Smooth muscle cell (in vitro differentiated cells): Measurements from ENCODE around the gene WNT7B. TPM values are rescaled to one million over a fixed set of nuclear protein-coding genes. Genes with fewer than 3 reads are reported as not detected.

ENCODE experiments used
- DNase-seq: peaks from one replicate; lab custom pipeline; 2025; ENCODE audit not compliant: unreplicated experiment; lab: John Stamatoyannopoulos, UW
- H2AFZ ChIP-seq: fragments of 200-600 bp; sonication (generic); 2 replicates; pipeline ENCODE4 v1.6.0; 2016; ENCODE audit warnings: antibody characterized with exemption, low read depth, mild to moderate bottlenecking
- H3F3A ChIP-seq: fragments of 200-600 bp; sonication (generic); 2 replicates; pipeline ENCODE4 v1.6.0; 2017; ENCODE audit warnings: antibody characterized with exemption, low read depth
- H3K27ac ChIP-seq: fragments of 200-600 bp; sonication (generic); 2 replicates; pipeline ENCODE4 v1.5.1; 2016; ENCODE audit warnings: low read depth, mild to moderate bottlenecking
- H3K27me3 ChIP-seq: fragments of 200-600 bp; sonication (generic); 2 replicates; pipeline ENCODE4 v1.6.1; 2016; ENCODE audit warnings: low read depth, mild to moderate bottlenecking
- H3K36me3 ChIP-seq: fragments of 200-600 bp; sonication (generic); 2 replicates; pipeline ENCODE4 v1.5.1; 2016; ENCODE audit warnings: low read depth
- H3K4me1 ChIP-seq: fragments of 200-600 bp; sonication (generic); 2 replicates; pipeline ENCODE4 v1.5.1; 2016; ENCODE audit warnings: low read depth
- H3K4me2 ChIP-seq: fragments of 200-600 bp; sonication (generic); 2 replicates; pipeline ENCODE4 v1.6.0; 2016; ENCODE audit warnings: mild to moderate bottlenecking
- H3K4me3 ChIP-seq: fragments of 200-600 bp; sonication (generic); 2 replicates; pipeline ENCODE4 v1.5.1; 2016; ENCODE audit warnings: mild to moderate bottlenecking
- H3K79me2 ChIP-seq: fragments of 200-600 bp; sonication (generic); 2 replicates; pipeline ENCODE4 v1.6.0; 2016; ENCODE audit warnings: low read depth, mild to moderate bottlenecking
- H3K9ac ChIP-seq: fragments of 200-600 bp; sonication (generic); 2 replicates; pipeline ENCODE4 v1.6.0; 2016; ENCODE audit warnings: low read depth
- H3K9me3 ChIP-seq: fragments of 200-600 bp; sonication (generic); replicated peaks from 2 replicates; pipeline ENCODE4 v1.5.1; 2016; ENCODE audit warnings: low read depth
- H4K20me1 ChIP-seq: fragments of 200-600 bp; sonication (generic); 2 replicates; pipeline ENCODE4 v1.6.0; 2016; ENCODE audit warnings: low read depth
- WGBS: methylation state at CpG from one replicate; pipeline ENCODE4 v1.1.7; 2016; ENCODE audit warnings: low lambda C conversion rate; 5-methylcytosine and 5-hydroxymethylcytosine counted together
- polyA plus RNA-seq: library from polyadenylated mRNA; unstranded; fragments of >200 nt; fragmentation: Nextera tagmentation; extraction: Ambion mirVana; gene quantifications from 2 replicates; pipeline ENCODE4 v1.2.1, GENCODE V29; 2016
- total RNA-seq: library from RNA; depleted of rRNA; stranded (reverse); fragments of >200 nt; gene quantifications from 2 replicates; pipeline ENCODE4 v1.2.3, GENCODE V29; 2014
- TF ChIP-seq, protein P1 (sequence below): fragments of 200-600 bp; sonication (generic); IDR thresholded peaks from 2 replicates; pipeline ENCODE4 v1.5.1; 2017; ENCODE audit warnings: borderline replicate concordance, mild to moderate bottlenecking, antibody characterized with exemption; ENCODE audit not compliant: insufficient read depth, poor library complexity, severe bottlenecking

The WNT7B gene
- total and polyA plus RNA-seq, 2 experiments from 2014 or later, result 0.69 to 1.6 TPM

DNA sequence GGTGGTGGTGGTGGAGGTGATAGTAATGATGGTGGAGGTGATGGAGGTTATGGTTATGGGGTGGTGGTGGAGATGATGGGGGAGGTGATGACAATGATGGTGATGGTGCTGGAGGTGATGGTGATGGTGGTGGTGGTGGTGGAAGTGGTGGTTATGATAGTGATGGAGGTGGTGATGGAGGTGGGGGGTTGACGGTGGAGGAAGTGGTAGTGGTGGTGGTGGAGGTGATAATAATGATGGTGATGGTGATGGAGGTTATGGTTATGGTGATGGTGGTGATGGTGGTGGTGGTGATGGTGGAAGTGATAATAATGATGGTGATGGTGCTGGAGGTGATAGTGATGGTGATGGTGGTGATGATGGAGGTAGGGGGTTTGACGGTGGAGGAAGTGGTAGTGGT is 16.9 kb upstream of the WNT7B start:
- no peak overlapping the region for H3K4me3 ChIP-seq
- H4K20me1 ChIP-seq, result no peaks in the 10 kb centered on the region
- no peak overlapping the region for H3K9ac ChIP-seq
- no peaks in the 10 kb centered on the region for H3K27me3 ChIP-seq
- H3K36me3 ChIP-seq, result no peaks in the 10 kb centered on the region
- 94% methylated on average over 2 of the region's 2 CpGs for WGBS
- TF ChIP-seq, protein P1, sequence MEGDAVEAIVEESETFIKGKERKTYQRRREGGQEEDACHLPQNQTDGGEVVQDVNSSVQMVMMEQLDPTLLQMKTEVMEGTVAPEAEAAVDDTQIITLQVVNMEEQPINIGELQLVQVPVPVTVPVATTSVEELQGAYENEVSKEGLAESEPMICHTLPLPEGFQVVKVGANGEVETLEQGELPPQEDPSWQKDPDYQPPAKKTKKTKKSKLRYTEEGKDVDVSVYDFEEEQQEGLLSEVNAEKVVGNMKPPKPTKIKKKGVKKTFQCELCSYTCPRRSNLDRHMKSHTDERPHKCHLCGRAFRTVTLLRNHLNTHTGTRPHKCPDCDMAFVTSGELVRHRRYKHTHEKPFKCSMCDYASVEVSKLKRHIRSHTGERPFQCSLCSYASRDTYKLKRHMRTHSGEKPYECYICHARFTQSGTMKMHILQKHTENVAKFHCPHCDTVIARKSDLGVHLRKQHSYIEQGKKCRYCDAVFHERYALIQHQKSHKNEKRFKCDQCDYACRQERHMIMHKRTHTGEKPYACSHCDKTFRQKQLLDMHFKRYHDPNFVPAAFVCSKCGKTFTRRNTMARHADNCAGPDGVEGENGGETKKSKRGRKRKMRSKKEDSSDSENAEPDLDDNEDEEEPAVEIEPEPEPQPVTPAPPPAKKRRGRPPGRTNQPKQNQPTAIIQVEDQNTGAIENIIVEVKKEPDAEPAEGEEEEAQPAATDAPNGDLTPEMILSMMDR, result no peak
- H3K4me1 ChIP-seq, result no peaks in the 10 kb centered on the region
- no peaks in the 10 kb centered on the region for H3K79me2 ChIP-seq
- H3F3A ChIP-seq, result no peaks in the 10 kb centered on the region
- no peak overlapping the region for H2AFZ ChIP-seq
- no peaks in the 10 kb centered on the region for H3K9me3 ChIP-seq
- no peak overlapping the region for H3K27ac ChIP-seq
- H3K4me2 ChIP-seq, result no peak overlapping the region
- DNase-seq, result no peak

DNA sequence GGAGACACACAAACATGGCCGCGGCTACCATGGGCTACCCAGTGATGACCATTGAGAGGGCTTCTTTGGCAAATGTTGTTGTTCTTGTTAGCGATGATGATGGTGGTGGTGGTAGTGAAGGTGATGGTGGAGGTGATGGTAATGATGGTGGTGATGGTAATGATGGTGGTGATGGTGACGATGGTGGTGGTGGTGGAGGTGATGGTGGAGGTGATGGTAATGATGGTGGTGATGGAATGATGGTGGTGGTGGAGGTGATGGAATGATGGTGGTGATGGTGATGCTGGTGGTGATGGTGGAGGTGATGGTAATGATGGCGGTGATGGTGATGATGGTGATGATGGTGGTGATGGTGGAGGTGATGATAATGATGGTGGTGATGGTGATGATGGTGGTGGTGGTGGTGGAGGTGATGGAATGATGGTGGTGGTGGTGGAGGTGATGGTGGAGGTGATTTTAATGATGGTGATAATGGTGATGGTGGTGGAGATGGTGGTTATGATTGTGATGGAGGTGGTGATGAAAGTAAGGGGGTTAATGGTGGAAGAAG is 16.3 kb upstream of the WNT7B start:
- DNase-seq, result no peak
- no peaks in the 10 kb centered on the region for H3K79me2 ChIP-seq

DNA sequence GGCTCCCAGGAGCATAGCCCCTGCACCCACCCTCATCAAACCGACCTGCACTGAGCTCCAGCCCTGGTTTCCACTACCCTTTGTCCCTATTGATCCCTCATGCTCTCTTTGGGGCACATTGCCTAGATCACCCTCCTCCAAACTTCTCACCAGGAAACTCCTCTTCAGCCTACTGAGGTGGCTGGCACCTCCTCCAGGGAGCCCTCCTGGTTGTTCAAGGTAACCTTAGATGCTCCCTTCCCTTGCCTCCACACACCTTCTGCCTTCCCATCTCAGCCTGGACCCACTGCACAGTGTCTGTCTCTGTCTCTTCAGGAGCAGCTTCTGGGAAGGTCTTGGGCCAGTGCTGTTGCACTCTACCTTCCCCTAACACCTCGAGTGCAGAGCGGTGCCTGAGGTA is 15.8 kb upstream of the WNT7B start:
- TF ChIP-seq, protein P1, result no peak
- Histone ChIP-seq H3K4me2 (no peak overlapping the region), H3K4me1 (no peaks in the 10 kb centered on the region), H2AFZ (no peak overlapping the region), H3K36me3 (no peaks in the 10 kb centered on the region), H3K4me3 (no peak overlapping the region), H3K27ac (no peak overlapping the region), H3K79me2 (no peaks in the 10 kb centered on the region), H4K20me1 (no peaks in the 10 kb centered on the region), H3K27me3 (no peaks in the 10 kb centered on the region), H3F3A (no peaks in the 10 kb centered on the region), H3K9me3 (no peaks in the 10 kb centered on the region), H3K9ac (no peak overlapping the region)
- DNase-seq, result no peak
- 85% methylated on average over 3 of the region's 3 CpGs for WGBS

More for the DNA sequence above, 16.3 kb upstream of the WNT7B start:
- Histone ChIP-seq H3K27ac (no peak overlapping the region), H4K20me1 (no peaks in the 10 kb centered on the region), H3K4me2 (no peak overlapping the region), H3K27me3 (no peaks in the 10 kb centered on the region), H2AFZ (no peak overlapping the region), H3K9ac (no peak overlapping the region), H3K36me3 (no peaks in the 10 kb centered on the region), H3K4me3 (no peak overlapping the region), H3K9me3 (no peaks in the 10 kb centered on the region), H3F3A (no peaks in the 10 kb centered on the region), H3K4me1 (no peaks in the 10 kb centered on the region)
- 88% methylated on average over 5 of the region's 5 CpGs for WGBS
- TF ChIP-seq, protein P1, result no peak

DNA sequence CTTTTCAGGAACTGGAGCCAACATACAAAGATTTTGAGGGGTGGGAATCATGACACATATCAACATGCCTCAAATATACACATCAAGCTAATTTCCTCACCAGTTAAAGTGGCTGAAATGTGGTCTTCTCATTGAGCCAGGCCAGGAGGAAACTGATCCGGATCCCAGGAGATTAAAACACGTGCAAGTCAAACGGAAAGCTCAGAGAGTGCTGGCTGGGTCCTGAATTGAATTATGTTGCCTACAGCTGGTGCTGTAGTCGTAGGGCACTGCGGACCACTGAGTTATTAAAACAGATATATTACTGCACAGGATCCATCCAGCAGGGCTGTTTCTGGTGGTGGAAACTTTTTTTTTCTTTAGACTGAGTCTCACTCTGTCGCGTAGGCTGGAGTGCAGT is 14.1 kb upstream of the WNT7B start:
- Histone ChIP-seq H3K9ac (no peak overlapping the region), H3K9me3 (no peaks in the 10 kb centered on the region), H3K27ac (no peak overlapping the region), H3K27me3 (no peaks in the 10 kb centered on the region), H3K4me3 (no peak overlapping the region), H3F3A (no peaks in the 10 kb centered on the region), H3K79me2 (no peaks in the 10 kb centered on the region), H3K4me1 (peaks cover 7% of the 10 kb centered on the region), H2AFZ (no peak overlapping the region), H3K4me2 (no peak overlapping the region), H4K20me1 (no peaks in the 10 kb centered on the region), H3K36me3 (no peaks in the 10 kb centered on the region)
- TF ChIP-seq, protein P1, result no peak
- 85% methylated on average over 7 of the region's 7 CpGs for WGBS
- DNase-seq, result no peak
